DMS53 treated with DMSO at 0.1 percent for 48 hours (cell line): ENCODE results near the gene ILF3.
"Not testable (repeated sequence)": the region's sequence is repeated elsewhere in the genome, so short reads cannot be mapped to it uniquely, and the experiment has no call there.

Experiments used
- DNase-seq: peaks from one replicate; lab custom pipeline; 2025; ENCODE audit not compliant: unreplicated experiment; lab: John Stamatoyannopoulos, UW

Gene ILF3

GRCh38 chr19:10671922-10672321, 17.8 kb downstream of the ILF3 start:
- not testable (repeated sequence) for DNase-seq

- not testable (repeated sequence) for DNase-seq
Observed at GRCh38 chr19:10675214-10675613, 21.1 kb downstream of the ILF3 start.

GRCh38 chr19:10677751-10678150, 23.6 kb downstream of the ILF3 start:
- no peak for DNase-seq

GRCh38 chr19:10678813-10679212, 24.7 kb downstream of the ILF3 start:
- no peak for DNase-seq

GRCh38 chr19:10679743-10680142, 25.6 kb downstream of the ILF3 start:
- no peak for DNase-seq

GRCh38 chr19:10680545-10681135, 26.5 kb downstream of the ILF3 start:
- no peak for DNase-seq

GRCh38 chr19:10681658-10682057, 27.5 kb downstream of the ILF3 start:
- no peak for DNase-seq

GRCh38 chr19:10682397-10683063, 28.4 kb downstream of the ILF3 start:
- no peak for DNase-seq

GRCh38 chr19:10683064-10683426, 28.9 kb downstream of the ILF3 start:
- no peak for DNase-seq

GRCh38 chr19:10683582-10683981, 29.4 kb downstream of the ILF3 start:
- DNase-seq = no peak

- DNase-seq = no peak
Observed at GRCh38 chr19:10685210-10685609, 31.1 kb downstream of the ILF3 start.

- DNase-seq = no peak
Observed at GRCh38 chr19:10686193-10686592, 32.0 kb downstream of the ILF3 start.

GRCh38 chr19:10686661-10687517, 32.7 kb downstream of the ILF3 start:
- no peak for DNase-seq

GRCh38 chr19:10687518-10688288, 33.6 kb downstream of the ILF3 start:
- DNase-seq = no peak

GRCh38 chr19:10688545-10689280, 34.6 kb downstream of the ILF3 start:
- no peak for DNase-seq

GRCh38 chr19:10690341-10690781, 36.2 kb downstream of the ILF3 start:
- no peak for DNase-seq

- DNase-seq = no peak
Observed at GRCh38 chr19:10691178-10691881, 37.2 kb downstream of the ILF3 start.

GRCh38 chr19:10691883-10692282, 37.7 kb downstream of the ILF3 start:
- DNase-seq = no peak

GRCh38 chr19:10692673-10693264, 38.6 kb downstream of the ILF3 start:
- DNase-seq = no peak
